Upper lobe of right lung (tissue), 1 donor: ENCODE measurements around the gene PJA2. TPM values are rescaled to one million over a fixed set of nuclear protein-coding genes. Genes with fewer than 3 reads are reported as not detected.

Source experiments
- ATAC-seq: fragments of 200-7000 bp; cut with Tn5 transposase; one replicate; pipeline ENCODE4 v1.9.1; 2020; ENCODE audit warnings: mild to moderate bottlenecking, moderate library complexity
- DNase-seq: peaks from one replicate; pipeline ENCODE4 v3.0.0-alpha.2; 2020
- H3K27ac ChIP-seq: fragments of 200-600 bp; one replicate; pipeline ENCODE4 v1.8.0; 2022
- H3K27me3 ChIP-seq: fragments of 200-600 bp; one replicate; pipeline ENCODE4 v1.8.0; 2022; ENCODE audit warnings: mild to moderate bottlenecking
- H3K36me3 ChIP-seq: fragments of 200-600 bp; one replicate; pipeline ENCODE4 v1.8.0; 2022
- H3K4me1 ChIP-seq: fragments of 200-600 bp; one replicate; pipeline ENCODE4 v1.8.0; 2022
- H3K4me3 ChIP-seq: fragments of 200-600 bp; one replicate; pipeline ENCODE4 v1.8.0; 2022; ENCODE audit warnings: mild to moderate bottlenecking
- H3K9me3 ChIP-seq: fragments of 200-600 bp; one replicate; pipeline ENCODE4 v1.8.0; 2022
- CTCF ChIP-seq: fragments of 200-600 bp; IDR thresholded peaks from one replicate; pipeline ENCODE4 v1.8.0; 2022; ENCODE audit warnings: antibody characterized with exemption
- intact Hi-C: fragments of 100-400 bp; cut with DNase I; formaldehyde crosslinking; loops from one replicate; pipeline ENCODE4 v1.11.0; 2022
- total RNA-seq: library from RNA; stranded (reverse); fragmentation: NEBNext Ultra II Directional; extraction: Animal tissue kit (Norgen Biotek cat#: 25700); gene quantifications from one replicate; pipeline ENCODE4 v1.2.1, GENCODE V29; 2021
- donor health status: DM: no; HTN: yes; CAD: no; lungs with severe emphysema.

The PJA2 gene
- total RNA-seq, 1 donor from 2014 or later: 93.9 TPM

GRCh38 chr5:109328626-109329025, 81.1 kb downstream of the PJA2 start:
- Histone ChIP-seq H3K4me1 (no peaks in the 10 kb centered on the region), H3K27ac (no peak overlapping the region)
- intact Hi-C loops: no loop called here

GRCh38 chr5:109327570-109327969, 82.2 kb downstream of the PJA2 start:
- H3K27ac ChIP-seq: no peak overlapping the region
- no peaks in the 10 kb centered on the region for H3K9me3 ChIP-seq
- intact Hi-C loops: no loop called here

More at GRCh38 chr5:109328626-109329025, 81.1 kb downstream of the PJA2 start:
- TF ChIP-seq CTCF: no peak
- no peak for DNase-seq
- Histone ChIP-seq H3K9me3 (no peaks in the 10 kb centered on the region), H3K4me3 (no peak overlapping the region), H3K27me3 (no peaks in the 10 kb centered on the region), H3K36me3 (peaks cover 13% of the 10 kb centered on the region)
- no peak for ATAC-seq

GRCh38 chr5:109326919-109327318, 82.9 kb downstream of the PJA2 start:
- DNase-seq (no peak), ATAC-seq (no peak)
- Histone ChIP-seq H3K4me1 (no peaks in the 10 kb centered on the region), H3K4me3 (no peak overlapping the region), H3K9me3 (no peaks in the 10 kb centered on the region), H3K27me3 (no peaks in the 10 kb centered on the region), H3K36me3 (peaks cover 9% of the 10 kb centered on the region), H3K27ac (no peak overlapping the region)
- TF ChIP-seq CTCF: no peak
- intact Hi-C loops: no loop called here

More at GRCh38 chr5:109327570-109327969, 82.2 kb downstream of the PJA2 start:
- DNase-seq (no peak), ATAC-seq (no peak)
- Histone ChIP-seq H3K27me3 (no peaks in the 10 kb centered on the region), H3K4me1 (no peaks in the 10 kb centered on the region), H3K4me3 (no peak overlapping the region), H3K36me3 (peaks cover 9% of the 10 kb centered on the region)
- no peak for TF ChIP-seq CTCF

- Histone ChIP-seq H3K9me3 (no peaks in the 10 kb centered on the region), H3K36me3 (peaks cover 9% of the 10 kb centered on the region), H3K4me3 (no peak overlapping the region), H3K4me1 (no peaks in the 10 kb centered on the region), H3K27ac (no peak overlapping the region), H3K27me3 (no peaks in the 10 kb centered on the region)
- no peak for DNase-seq
- TF ChIP-seq CTCF: no peak
- intact Hi-C loops: no loop called here
- ATAC-seq: no peak
These were observed 84.3 kb downstream of the PJA2 start for GRCh38 chr5:109325456-109325855.

GRCh38 chr5:109324931-109325330, 84.8 kb downstream of the PJA2 start:
- Histone ChIP-seq H3K4me1 (no peaks in the 10 kb centered on the region), H3K36me3 (peaks cover 9% of the 10 kb centered on the region), H3K9me3 (no peaks in the 10 kb centered on the region), H3K27me3 (no peaks in the 10 kb centered on the region), H3K27ac (no peak overlapping the region), H3K4me3 (no peak overlapping the region)
- no peak for ATAC-seq
- DNase-seq: no peak
- no peak for TF ChIP-seq CTCF
- intact Hi-C loops: no loop called here

- DNase-seq (no peak), ATAC-seq (no peak)
- Histone ChIP-seq H3K4me3 (no peak overlapping the region), H3K36me3 (peaks cover 3% of the 10 kb centered on the region), H3K27ac (no peak overlapping the region), H3K27me3 (no peaks in the 10 kb centered on the region), H3K4me1 (no peaks in the 10 kb centered on the region), H3K9me3 (no peaks in the 10 kb centered on the region)
- intact Hi-C loops: no loop called here
- no peak for TF ChIP-seq CTCF
These were observed 85.4 kb downstream of the PJA2 start for GRCh38 chr5:109324351-109324750.
